ENCODE data around the gene CYS1. TPM values are rescaled to one million over a fixed set of nuclear protein-coding genes. Genes with fewer than 3 reads are reported as not detected.

CYS1 gene
- total RNA-seq, 1 donor from 2014 or later = 2.0 TPM

DNA sequence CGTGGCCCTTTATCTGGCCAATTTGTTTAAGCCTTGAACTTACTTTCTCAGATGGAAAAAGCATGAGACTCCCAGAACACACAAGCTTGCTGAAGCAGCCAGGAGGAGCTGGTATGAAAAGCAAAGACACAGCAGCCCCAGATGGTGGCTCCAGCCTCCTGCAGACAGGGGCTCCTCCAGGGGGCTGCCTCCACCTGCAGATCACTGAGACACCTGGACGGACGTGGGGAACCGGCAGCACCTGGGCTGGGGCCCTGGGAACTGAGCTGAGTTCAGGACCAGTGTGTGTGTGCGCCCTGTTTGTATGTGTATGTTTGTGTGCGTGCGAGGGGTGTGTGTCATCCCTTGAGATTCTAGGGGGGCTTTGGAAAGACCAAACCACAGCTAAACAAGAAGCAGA, 8.6 kb downstream of the CYS1 start:
- no peak for DNase-seq

DNA sequence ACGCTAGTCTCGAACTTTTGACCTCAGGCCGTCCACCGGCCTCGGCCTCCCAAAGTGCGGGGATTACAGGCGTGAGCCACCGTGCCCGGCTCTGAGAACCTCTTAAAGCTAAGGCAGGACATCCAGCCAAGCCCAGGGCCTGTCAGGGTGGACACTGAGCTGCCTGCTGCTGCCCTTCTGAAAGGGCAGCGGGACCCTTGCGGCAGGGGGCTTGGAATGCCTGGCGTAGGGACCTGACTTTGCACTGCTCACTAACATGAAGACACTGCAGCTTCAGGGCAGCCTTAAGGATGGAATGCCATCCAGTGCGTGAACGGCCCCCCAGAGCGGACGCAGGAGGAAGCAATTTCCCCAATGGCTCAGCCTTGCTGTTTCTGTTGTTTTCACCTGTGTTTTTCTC, 9.0 kb downstream of the CYS1 start:
- DNase-seq = no peak

DNA sequence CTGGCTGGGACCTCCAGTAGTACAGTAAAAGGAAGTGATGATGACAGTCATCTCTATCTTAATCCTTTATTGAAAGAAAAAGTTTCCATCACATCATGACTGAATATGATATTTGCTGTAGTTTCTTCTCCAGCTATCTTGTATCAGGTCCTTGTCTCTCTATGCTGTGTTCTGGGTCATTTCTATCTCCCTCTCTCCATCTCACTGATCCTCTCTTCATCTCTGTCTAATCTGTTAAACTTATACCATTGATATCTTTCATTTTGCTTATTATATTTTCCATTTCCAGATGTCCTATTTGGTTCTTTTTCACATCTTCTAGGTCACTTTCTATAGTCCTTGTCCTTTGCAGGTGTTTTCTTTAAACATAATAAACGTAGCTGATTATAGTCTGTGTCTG, 12.3 kb downstream of the CYS1 start:
- no peak for DNase-seq

DNA sequence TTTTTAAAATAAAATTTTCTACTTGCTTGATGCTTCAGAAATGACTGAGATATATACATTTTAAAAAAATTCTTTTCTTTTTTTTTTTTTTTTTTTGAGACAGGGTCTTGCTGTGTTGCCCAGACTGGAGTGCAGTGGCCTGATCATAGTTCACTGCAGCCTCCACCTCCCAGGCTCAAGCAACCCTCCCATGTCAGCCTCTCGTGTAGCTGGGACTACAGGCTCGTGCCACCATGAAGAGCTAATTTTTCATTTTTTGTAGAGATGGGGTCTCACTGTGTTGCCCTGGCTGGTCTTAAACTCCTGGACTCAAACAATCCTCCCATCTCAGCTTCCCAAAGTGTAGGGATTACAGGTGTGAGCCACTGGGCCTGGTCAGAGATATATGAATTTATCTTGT, 12.9 kb downstream of the CYS1 start:
- no peak for DNase-seq

DNA sequence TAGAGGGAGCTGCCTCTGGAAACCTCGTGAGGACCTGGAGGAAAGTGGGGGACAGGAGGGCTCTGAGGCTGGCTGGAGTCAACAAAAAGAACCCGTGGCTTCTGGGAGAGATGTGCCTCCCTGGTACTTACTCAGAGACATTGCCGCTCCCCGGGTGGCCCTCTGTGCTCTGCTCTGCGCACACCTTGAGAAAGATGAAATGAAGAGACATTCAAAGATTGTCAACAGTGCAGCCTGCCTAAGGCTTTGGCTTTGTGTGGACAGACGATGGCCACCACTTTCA, 14.5 kb downstream of the CYS1 start:
- no peak for DNase-seq

DNA sequence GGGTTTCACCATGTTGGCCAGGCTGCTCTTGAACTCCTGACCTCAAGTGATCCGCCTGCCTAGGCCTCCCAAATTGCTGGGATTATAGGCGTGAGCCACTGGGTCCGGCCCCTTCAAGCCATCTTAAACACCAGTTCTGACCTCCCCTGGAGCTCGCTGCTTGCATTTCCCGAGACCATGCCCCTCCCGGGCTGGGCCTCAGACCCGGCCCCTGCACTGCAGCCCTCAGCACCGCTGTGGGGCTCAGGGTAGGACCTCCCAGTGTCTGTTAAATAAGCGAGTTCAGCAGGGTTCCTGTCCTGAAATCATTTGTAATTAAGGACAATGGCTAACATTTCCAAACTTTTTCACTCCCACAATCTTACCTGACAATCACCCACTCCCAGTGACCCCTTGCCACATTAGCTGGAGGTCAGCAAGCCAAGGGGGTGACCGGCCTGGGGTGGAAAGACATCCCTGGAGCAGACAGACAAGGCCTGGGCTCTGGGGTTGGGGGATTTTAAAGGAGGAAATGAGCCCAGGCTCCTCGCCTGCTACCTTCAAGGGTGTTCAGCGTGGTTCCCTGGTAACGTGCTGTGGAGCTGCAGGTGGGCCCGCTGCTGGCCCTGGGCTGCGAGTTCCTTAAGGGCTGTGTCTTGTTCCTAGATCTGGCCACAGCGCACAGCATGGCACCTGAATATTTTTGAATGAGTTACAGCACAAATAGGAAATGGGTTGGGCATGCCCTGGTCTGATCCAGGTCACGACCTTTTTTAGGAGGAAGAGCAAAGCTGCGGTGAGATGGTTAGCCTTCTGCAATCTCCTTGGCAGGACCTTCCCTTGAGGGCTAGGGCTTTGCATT, 15.1 kb downstream of the CYS1 start:
- no peak for DNase-seq

DNA sequence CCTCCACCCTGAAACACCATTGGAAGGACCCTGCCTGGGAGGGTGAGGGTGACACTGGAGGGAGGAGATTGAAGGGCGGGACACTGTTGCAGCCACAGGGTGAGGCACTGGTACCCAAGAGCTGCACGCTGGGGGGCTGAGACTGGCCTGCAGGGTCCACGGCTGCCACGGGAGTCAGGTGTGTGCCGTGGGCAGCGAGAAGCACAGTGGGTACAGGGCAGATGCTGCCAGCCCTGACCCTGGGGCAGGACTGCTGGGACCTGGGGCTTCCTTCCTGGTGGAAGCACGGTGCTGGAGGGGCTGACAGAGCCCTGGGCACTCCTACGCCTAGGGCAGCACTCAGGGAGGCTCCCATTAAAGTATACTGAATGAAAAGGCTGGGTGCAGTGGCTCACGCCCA, 16.6 kb downstream of the CYS1 start:
- DNase-seq = no peak

DNA sequence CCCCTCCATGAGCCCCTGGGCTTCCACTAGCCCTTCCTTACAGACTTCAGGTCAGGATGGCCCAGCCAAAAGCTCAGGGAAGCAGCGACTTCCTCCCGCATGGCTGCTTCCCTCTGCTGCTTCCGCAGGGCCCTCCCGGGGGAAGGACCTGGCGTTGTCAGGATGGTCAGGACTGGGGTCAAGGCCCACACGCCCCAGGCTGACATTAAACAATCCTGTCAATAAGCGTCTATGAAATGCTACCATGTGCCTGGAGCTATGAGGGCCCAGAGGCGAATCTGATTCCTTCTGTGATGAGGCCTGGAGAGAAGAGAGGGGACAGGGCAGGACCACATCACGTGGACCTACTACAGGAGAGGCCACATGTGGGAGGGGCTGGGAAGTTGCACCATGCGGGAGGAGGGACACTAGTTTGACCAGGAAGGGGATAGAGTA, 17.3 kb downstream of the CYS1 start:
- DNase-seq = no peak

DNA sequence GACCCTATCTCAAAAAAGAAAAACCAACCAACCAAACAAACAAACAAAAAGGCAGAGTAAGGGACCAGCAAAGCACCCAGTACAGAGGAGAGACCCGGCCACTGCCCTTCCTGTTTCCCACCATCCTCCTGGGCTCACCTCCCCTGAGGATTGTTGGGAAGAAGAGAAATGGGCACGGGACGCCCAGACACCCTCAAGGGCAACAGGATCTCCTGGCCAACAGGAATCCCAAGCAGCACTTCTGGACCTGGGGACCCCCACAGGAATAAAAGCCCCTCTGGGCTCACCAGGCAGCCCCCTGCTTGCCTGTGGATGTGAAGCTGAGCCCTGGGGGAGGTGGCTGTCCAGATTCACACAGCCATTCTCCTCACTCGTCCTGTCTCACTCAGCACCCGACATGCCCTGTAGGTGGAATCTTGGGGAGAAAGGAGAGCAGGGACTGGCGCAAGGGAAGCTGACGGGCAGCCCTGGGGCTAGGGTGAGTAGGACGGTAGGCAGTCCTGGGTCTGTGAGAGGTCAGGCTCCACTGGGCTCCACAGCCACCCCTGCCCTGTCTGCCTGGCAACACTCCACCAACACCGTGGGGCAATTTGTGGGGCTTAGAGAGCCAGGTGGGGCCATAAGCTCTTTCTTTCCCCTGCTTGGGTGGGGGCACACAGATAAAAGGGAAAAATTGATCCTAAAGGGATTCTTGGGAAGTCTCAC, 18.8 kb downstream of the CYS1 start:
- DNase-seq = no peak

DNA sequence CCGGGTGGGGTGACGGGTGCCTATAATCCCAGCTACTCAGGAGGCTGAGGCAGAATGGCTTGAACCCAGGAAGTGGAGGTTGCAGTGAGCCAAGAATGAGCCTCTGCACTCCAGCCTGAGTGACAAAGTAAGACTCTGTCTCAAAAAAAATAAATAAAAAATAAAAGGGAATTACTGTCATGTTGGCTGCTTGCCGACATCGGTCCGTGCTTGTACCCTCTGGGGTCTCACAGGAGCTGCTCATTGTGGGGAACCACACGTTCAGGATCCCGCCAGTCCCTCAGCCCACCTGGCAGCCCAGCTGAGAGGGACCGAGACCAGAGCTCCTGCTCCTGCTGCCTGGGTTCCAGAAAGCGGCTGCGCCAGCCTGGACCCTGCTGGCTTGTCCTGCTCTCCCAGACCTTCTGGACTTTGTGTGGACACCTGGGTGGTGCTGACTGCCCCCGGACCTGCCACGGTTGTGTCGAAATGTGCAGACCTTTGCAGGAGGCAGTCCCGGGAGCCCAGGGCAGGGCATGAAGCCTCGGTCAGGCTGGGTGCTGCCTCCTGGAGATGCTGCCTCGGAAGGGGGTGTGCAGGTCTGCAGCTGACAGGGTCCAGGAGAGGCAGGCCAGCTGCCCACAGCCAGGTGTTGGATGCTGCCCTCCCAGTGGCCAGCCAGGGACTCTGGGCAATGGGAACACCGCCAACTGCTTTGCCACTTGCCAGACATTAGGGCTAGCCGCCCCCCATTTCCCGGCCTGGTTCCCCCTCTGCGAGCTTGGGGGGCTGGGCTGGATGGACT, 20.5 kb downstream of the CYS1 start:
- DNase-seq = no peak

DNA sequence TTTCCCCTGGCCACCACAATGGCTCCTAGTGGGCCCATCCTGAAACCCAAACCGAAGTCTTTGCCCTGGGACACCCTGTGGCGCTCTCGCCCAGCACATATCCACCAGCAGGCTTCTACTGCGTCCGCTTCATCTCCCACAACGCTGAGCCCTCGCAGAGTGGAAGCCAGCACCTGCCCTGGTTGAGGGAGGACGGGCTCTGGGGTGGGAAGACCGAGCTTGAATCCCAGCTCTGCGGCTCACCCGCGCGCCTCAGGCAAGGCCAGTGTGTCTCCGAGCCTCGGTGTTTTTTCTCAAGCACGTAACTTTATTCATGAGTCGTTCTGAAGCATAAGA, 21.2 kb downstream of the CYS1 start:
- no peak for DNase-seq

DNA sequence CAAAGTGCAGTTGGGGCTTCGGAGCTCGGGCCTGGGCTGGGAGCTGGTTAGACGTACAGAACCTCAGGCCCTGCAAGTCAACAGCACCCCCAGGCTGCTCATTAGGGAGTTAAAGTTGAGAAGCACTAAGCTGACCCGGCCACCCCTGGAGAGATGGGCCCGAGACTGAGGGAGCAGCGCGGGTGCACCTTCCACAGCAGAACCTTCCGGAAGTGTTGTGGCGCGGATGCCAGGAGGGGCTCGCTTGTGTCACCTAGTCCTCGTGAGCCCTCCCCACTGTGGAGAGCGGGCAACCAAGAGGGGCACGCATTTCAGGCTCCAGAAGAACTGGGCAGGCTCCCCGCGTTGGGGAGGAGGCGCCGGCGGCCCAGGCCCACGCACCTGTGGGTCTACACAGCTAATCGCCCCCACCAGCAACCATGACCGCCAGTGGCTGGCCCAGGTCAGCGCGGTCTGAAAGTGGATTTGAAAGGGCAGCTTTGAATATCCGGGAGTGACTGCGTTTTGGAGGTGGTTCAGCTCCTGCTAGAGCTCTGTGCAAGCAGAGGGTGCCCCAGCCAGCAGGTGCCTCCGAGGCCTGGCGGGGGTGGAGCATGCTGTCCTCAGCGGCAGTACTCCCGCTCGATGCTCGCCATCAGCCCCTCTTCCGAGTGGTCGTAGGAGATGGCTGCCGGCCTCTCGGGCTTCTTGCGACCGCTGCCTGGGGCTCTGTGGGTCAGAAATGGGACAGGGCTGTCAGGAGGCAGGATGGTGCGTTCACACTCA, 21.8 kb downstream of the CYS1 start:
- DNase-seq = no peak

DNA sequence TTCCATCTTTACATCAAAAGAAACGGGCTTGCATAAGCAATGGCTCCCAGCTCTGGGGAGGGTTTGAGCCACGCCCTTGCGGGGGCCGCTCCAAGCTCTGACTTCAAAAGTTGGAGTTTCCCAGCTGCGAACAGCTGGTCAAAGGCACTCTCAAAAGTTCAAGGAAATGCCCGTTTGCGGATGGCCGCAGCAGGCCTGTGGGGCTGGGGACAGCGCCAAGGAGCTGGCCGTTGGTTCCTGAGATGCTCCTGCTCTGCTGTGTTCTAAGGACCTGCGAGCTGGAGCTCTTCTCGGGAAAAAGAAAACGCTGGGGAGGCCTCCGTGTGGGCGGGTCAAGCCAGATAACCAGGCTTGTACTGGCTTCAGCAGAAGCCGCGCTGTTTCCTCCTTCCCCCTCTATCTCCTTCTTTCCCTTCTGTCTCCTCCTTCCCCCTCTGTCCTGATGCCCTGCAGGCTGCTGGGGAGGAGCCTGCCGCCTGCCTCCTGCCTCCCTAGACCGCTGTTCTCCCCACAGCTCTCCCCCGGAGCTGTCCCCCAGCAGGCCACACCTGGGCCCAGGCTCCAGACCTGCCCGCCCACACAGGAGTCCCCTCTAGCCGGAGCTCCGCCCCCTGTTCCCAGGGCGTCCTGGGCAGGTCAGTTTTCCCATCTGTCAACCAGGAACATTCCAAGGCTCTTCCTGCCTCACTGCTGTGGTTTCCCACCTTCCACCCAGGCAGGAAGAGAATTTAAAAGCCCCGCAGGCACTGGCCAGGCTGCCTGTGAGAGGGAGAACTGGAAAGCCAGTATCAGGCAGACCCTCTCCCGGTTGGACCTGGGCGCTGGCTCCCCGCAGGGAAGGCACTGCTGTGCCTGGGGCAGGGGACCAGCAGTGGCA, 22.7 kb downstream of the CYS1 start:
- no peak for DNase-seq

DNA sequence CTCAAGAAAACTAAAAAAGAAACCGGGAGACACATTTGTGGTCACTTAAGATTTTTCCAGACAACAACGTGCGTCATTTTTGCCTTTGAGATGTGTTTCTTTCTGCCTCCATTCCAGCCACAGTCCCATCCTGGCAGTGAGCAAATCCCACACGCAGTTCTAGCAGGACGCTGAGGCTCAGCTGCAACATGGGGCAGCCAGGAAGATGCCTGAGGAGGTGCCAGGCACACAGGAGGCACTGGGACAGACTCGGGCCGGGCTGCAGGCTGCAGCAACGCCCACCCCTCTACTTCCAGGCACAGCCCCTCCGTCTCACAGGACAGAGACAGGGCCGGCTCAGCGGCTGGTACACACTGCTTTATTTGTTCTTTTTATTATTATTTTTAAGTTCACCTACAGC, 23.8 kb downstream of the CYS1 start:
- no peak for DNase-seq

DNA sequence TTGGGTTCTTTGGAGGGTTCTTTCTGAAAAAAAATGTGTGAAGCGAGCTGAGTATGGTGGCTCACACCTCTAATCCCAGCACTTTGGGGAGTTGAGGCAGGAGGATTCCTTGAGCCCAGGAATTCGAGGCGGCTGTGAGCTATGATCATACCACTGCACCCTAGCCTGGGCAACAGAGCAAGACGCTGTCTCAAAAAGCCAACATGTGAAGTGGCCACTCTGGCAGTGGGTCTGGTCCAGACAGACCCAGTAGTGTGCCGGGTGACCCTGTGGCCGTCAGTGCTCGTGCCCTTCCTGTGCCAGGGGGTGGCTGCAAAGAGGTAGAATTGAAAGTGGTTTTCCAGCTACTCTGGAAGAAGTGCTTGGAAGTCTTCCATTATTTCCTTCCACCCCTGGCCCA, 25.2 kb downstream of the CYS1 start:
- no peak for DNase-seq

DNA sequence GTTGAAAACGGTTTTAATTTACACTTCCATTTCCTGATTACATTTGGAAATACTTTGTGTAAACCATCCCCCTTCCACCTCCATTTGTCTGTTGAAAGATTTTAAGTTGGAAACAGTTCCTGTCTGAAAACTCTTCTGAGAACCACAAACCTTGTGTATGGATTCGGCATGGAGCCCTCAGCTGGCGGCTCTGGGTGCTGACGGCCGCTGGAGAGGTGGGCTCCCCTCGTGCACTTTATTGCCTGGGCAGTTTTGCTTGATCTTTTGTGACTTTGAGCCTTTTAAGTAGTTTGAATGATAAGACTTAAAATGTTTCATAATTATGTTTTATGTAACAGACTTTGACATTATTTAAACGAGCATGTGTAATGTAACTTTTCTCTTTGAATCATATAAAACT, 25.8 kb downstream of the CYS1 start:
- DNase-seq = no peak

DNA sequence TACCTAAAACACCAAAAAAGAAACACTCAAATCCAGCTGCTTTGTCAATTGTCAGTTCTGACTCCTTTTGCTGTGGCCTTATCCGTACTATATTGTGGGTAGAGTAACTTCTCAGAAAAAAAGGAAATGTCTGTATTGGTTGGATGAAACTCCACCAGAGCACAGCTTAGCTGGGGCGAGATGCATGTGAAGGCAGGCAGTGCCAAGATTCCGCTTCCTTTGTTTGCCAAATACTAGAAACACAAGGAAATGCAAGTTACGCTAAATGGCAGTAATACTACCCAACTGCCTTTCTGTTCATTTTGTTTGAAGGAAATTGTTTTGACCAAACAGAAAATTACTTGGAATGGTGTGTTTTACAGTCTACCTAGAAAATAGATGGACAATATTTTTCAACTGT, 26.9 kb downstream of the CYS1 start:
- no peak for DNase-seq

DNA sequence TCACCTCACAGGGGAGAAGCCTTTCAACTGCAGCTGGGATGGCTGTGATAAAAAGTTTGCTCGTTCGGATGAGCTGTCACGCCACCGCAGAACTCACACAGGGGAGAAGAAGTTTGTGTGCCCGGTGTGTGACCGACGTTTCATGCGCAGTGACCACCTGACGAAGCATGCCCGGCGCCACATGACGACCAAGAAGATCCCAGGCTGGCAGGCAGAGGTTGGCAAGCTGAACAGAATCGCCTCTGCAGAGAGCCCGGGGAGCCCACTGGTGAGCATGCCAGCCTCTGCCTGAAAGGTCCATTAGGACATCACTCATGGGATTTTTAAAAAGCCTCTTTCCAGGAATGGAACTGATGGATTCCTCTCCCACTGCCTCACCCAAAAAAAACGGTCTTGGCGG, 28.0 kb downstream of the CYS1 start:
- DNase-seq = no peak

DNA sequence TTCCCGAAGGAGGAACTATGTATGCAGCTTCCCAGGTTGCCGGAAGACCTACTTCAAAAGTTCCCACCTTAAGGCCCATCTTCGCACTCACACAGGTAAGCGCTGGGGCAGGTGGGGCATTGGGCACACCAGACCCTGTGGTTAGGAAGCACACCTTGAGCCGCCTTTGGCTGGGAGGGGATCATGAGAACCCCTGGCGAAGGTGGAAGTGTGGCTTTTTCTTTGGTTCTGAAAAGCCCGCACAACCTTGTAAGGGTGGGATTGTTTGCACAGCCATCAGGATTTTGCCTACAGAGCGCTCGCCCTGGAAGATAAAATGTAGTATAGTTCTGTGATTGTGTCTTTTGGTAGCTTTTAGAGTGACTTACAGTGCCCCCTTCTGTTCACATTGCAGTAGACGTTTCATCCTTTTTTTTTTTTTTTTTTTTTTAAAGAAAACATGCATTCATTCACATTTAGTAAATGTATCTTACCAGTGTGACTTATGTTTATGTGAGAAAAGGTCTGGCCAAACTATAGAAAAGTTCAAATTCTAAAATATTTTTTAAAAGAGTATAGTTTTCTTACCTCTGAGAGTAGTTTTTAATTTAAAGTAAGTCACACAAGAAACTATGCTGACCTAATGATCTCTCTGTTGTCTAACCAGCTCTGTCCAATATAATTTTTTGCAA, 31.6 kb downstream of the CYS1 start:
- DNase-seq = no peak

DNA sequence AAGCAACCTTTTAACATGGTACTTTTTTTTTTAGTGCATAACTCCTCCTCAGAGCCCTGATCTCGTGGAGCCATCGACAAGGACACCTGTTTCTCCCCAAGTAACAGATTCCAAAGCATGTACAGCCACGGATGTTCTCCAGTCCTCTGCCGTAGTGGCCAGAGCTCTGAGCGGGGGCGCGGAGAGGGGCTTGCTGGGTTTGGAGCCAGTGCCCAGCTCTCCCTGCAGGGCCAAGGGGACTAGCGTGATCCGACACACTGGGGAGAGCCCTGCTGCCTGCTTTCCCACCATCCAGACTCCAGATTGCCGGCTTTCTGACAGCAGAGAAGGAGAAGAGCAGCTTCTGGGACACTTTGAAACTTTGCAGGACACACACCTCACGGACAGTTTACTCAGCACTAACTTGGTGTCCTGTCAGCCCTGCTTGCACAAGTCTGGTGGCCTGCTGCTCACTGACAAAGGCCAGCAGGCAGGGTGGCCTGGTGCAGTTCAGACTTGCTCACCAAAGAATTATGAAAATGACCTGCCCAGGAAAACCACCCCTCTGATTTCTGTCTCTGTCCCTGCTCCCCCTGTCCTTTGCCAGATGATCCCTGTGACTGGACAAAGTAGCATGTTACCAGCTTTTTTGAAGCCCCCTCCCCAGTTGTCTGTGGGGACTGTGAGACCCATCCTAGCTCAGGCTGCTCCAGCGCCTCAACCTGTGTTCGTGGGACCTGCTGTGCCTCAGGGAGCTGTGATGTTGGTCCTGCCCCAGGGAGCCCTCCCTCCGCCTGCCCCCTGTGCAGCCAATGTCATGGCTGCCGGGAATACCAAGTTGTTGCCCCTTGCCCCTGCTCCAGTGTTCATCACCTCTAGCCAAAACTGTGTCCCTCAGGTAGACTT, 32.4 kb downstream of the CYS1 start:
- no peak for DNase-seq
